ENCODE data around the gene SH3BP5. TPM values are rescaled to one million over a fixed set of nuclear protein-coding genes. Genes with fewer than 3 reads are reported as not detected.

The SH3BP5 gene
- total RNA-seq, 2 donors from 2014 or later, result 13.7 to 21.8 TPM

- Histone ChIP-seq H3K36me3 (replicated peaks in 1 of 2; ENCODE audit: insufficient read depth in 1 of 2, low read depth in 2 of 2) (no peaks in the 10 kb centered on the region), H3K27ac (no peak overlapping the region), H3K4me3 (no peak overlapping the region), H3K4me1 (no peaks in the 10 kb centered on the region), H3K27me3 (no peaks in the 10 kb centered on the region), H3K9me3 (no peaks in the 10 kb centered on the region)
- DNase-seq, result no peak
- intact Hi-C loops (cut with DNase I), result loop anchor here (10.0 kb wide), 1 partner anchor 57 kb away; the partner anchor contains the start of gene SH3BP5
- WGBS, 2 donors, result 69 to 72% methylated on average over 13 of the region's 13 CpGs
- TF ChIP-seq CTCF (IDR thresholded peaks at IDR 0.05) (no peak), POLR2A (IDR thresholded peaks at IDR 0.05) (no peak)
- ATAC-seq, result no peak
Measured at GRCh38 chr3:15277861-15278500, 54.4 kb downstream of the SH3BP5 start.

- ATAC-seq (no peak), DNase-seq (no peak)
- H3K36me3 ChIP-seq (replicated peaks in 1 of 2; ENCODE audit: insufficient read depth in 1 of 2, low read depth in 2 of 2), result no peaks in the 10 kb centered on the region
- intact Hi-C loops (cut with DNase I), result loop anchor here (10.0 kb wide), 1 partner anchor 59 kb away; the partner anchor contains the start of gene SH3BP5
- no peak overlapping the region for H3K4me3 ChIP-seq
- H3K27ac ChIP-seq, result no peak overlapping the region
- no peaks in the 10 kb centered on the region for H3K9me3 ChIP-seq
- no peaks in the 10 kb centered on the region for H3K27me3 ChIP-seq
- TF ChIP-seq POLR2A (IDR thresholded peaks at IDR 0.05) (no peak), CTCF (IDR thresholded peaks at IDR 0.05) (no peak)
- H3K4me1 ChIP-seq, result no peaks in the 10 kb centered on the region
- WGBS, 2 donors, result 88 to 91% methylated on average over 11 of the region's 11 CpGs
Measured at GRCh38 chr3:15276028-15276724, 56.2 kb downstream of the SH3BP5 start.

GRCh38 chr3:15273227-15273626 lies 59.2 kb downstream of the SH3BP5 start:
- DNase-seq, result peak in 1 of 4 donors; percentile 20
- no peak overlapping the region for H3K27ac ChIP-seq
- intact Hi-C loops (cut with DNase I), result loop anchor here (10.0 kb wide), 1 partner anchor 62 kb away; the partner anchor contains the start of gene SH3BP5

GRCh38 chr3:15272426-15273196 lies 59.8 kb downstream of the SH3BP5 start:
- DNase-seq, result no peak
- WGBS, 2 donors, result 65 to 72% methylated on average over 5 to 7 of the region's 7 CpGs

More at GRCh38 chr3:15273227-15273626, 59.2 kb downstream of the SH3BP5 start:
- no peak for ATAC-seq
- no peaks in the 10 kb centered on the region for H3K36me3 ChIP-seq (replicated peaks in 1 of 2; ENCODE audit: insufficient read depth in 1 of 2, low read depth in 2 of 2)
- no peaks in the 10 kb centered on the region for H3K9me3 ChIP-seq
- TF ChIP-seq POLR2A (IDR thresholded peaks at IDR 0.05), result no peak
- no peak for TF ChIP-seq CTCF (IDR thresholded peaks at IDR 0.05)
- WGBS, 2 donors, result 79 to 83% methylated on average over 5 of the region's 5 CpGs
- H3K27me3 ChIP-seq, result no peaks in the 10 kb centered on the region
- H3K4me3 ChIP-seq, result no peak overlapping the region
- no peaks in the 10 kb centered on the region for H3K4me1 ChIP-seq

More at GRCh38 chr3:15272426-15273196, 59.8 kb downstream of the SH3BP5 start:
- ATAC-seq, result no peak
- intact Hi-C loops (cut with DNase I), result loop anchor here (10.0 kb wide), 1 partner anchor 62 kb away; the partner anchor contains the start of gene SH3BP5
- Histone ChIP-seq H3K4me1 (no peaks in the 10 kb centered on the region), H3K36me3 (replicated peaks in 1 of 2; ENCODE audit: insufficient read depth in 1 of 2, low read depth in 2 of 2) (no peaks in the 10 kb centered on the region), H3K27me3 (no peaks in the 10 kb centered on the region), H3K9me3 (no peaks in the 10 kb centered on the region), H3K4me3 (no peak overlapping the region), H3K27ac (peak overlapping the region in 1 of 4 donors; percentile 55)
- TF ChIP-seq POLR2A (IDR thresholded peaks at IDR 0.05), result no peak
- TF ChIP-seq CTCF (IDR thresholded peaks at IDR 0.05), result no peak
